HG03066 (cell line): ENCODE measurements around the gene EML6.
"Not testable (repeated sequence)": the region's sequence is repeated elsewhere in the genome, so short reads cannot be mapped to it uniquely, and the experiment has no call there.

Experiments
- ATAC-seq: cut with Tn5 transposase; IDR thresholded peaks from one replicate; pipeline ENCODE4 v1.9.1; 2021; ENCODE audit warnings: low read depth; ENCODE audit not compliant: unreplicated experiment

EML6 gene

DNA sequence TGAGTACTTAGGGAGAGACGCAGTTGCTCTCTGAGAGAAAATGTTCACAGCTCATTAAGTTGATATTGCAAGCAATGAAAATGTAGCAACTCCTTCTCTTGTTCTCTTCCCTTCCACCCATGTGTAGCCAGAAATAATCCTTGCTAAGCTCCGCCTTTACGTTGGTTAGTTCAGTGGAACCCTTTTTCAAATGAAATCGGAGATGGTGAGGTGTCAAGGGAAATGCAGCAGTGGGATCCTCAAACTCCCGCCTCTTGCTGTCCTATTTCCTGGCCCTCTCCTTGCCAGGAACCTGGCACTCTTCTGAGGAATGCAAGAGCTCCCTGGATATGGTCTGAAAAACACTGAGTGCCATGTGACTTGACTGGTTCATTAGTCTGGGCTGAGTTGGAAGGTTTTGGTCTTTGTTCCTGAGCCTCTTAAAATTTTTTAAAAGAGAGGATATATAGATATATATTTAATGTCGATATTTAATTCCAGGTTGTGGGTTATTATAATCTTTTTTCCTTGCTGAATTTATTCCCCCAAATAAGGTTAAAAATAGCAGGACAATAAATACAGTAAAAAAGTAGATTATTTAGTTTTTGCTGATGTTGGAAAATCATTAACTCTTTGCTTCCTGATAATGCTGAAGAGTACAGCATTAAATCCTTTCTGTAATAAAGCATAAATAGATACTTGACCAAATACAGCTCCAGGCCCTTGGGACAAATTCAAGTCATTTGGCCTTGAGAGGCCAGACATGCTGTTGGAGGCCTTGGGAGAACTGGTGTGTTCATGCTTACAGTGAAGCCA, 116.2 kb downstream of the EML6 start:
- no peak for ATAC-seq

DNA sequence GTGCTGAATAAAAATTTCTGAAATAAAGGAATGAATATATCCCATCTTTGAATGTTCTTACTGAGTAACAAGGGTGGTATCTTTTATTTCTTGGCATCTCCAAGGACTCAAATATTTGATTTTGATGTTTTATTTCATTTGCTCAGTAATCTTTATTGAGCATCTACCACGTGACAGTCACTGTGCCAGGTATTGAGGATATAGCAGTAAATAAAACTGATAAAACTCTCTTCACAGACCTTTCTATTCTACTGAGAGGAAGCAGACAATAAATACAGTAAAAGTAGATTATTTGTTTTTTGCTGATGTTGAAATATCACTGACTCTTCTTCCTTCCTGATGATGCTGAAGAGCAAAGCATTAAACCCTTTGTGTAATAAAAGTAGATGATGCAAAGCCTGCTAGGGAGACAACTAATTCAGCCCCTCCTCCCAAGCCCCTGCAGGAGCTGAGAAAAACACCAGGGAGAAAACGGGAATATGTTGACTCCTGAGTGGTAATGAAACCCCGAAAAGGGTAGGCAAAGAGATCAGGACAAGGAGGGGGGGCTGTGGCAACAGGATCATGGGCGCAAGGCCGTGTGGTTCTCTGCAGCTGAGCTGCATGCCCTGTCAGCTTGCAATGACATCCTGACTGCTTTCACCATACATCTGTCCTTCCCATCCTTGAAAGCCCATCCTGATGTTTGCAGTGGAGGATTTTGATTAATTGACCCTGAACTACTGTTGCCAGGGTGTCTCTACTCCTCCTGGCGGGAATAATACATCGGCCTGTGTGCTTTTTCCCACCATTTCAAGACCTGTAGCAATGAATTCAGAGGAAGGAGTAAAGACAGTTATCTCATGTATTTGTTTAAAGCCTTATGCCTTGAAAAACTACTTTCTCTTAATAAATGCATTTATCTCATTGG, 117.4 kb downstream of the EML6 start:
- no peak for ATAC-seq

DNA sequence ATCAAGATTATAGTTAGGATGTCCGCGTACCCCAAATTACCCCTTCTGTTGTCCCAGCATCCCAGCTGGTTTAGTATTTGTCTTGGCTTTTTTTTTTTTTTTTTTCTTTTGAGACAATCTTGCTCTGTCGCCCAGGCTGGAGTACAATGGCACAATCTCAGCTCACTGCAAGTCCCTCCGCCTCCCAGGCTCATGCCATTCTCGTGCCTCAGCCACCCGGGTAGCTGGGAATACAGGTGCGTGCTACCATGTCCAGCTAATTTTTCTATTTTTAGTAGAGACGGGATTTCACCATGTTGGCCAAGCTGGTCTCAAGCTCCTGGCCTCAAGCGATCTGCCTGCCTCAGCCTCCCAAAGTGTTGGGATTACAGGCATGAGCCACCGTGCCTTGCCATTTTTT, 118.0 kb downstream of the EML6 start:
- ATAC-seq: not testable (repeated sequence)

DNA sequence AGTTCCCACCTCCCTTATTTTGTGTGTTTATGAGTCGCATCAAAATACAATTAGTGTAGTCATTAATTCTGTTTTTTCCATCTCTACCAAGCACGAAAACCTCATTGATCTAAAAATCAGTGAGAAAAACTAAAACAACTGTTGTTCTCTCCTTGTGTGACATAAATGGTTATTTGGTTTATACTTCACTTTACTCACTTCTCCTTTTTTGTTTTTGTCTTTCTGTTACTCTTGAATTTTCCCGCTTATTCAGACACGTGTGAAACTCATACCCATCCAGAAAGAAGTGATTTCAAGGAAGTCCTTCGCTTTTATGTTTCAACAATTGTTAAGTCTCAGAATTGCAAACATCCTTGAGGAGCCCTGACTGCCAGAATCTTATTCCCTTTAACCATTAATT, 121.6 kb downstream of the EML6 start:
- no peak for ATAC-seq

DNA sequence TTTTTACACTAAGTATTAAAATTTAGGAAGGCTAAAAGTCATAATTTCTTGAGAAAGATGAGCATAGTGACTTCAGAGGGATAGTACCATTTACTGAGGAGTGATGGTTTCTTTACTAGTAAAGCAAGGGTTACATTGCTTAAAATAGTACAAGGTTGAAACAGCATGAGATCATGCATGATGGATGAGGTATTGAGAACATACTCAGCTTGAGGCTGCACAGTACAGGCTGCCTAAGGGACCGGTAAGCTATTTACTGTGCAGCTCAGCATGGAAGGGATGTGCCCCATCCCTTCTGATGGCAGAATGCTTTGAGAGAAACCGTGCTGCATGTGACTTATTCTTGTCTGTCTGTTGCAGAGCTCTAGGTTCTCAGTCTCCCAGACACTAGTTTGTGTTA, 122.1 kb downstream of the EML6 start:
- no peak for ATAC-seq

DNA sequence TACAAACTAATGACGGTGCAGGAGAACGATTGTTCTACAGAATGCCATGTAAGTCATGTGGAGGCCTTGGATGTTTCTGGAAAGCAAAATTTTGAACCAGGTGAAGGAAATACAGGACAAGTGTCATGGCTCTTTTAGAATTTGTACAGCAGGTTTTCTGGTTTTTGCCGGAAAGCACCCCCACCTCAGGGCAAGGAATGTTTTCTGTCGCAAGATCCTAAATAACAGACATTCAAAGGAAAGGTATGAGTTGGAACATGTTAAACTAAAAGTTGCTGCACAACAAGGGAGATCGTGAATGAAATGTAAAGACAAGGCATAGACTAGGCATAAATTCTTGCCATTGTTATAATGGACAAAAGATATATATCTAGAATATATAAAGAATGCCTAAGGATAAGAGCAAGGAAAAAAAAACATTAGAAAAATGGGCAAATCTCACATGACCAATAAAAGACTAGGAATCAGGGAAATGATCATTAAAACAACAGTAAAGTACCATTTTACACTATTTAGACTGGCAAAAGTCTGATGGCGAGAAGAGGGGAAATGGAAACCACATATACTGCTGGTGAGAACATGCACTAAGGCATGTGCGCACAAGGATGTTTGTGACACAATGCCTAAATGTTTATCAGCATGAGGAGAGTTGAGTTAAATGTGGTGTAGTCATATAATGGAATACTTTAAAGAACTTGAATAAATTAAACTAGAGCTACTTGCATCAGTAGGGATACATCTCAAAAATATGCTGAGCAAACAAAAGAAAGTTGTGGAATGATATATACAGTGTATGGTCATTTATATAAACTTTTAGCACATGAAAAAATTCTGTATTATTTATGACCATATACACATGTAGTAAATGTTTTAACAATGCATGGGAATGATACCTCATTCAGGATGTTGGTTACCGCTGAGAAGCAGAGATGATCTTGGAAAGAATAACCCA, 127.0 kb downstream of the EML6 start:
- no peak for ATAC-seq

DNA sequence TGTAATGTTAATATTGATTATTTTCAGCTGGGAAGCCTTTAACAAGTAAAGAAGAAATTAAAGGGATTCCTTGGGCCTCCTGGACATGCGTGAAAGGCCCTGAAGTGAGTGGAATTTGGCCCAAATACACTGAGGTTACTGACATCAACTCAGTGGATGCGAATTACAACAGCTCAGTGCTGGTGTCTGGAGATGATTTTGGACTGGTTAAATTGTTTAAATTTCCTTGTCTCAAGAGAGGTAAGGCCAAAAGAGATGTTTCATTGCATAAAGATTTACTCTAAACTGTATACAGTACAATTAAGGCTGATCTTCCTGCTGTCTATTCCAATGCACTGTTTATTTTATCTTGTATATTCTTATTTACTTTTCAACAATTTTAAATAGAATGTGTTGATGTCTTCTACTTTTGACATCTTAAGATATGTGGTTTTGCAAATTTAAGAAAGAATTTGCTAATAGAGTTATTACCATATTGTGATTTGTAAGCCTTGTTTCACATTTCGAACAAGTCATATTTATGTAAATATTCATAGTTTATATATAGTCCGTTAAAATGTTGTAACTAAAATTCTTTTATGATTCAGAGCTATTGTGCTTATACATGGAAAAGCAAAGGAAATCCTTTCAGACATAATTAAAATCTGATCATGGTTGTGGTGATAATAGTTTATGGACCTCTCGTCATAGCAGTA, 130.3 kb downstream of the EML6 start:
- no peak for ATAC-seq

DNA sequence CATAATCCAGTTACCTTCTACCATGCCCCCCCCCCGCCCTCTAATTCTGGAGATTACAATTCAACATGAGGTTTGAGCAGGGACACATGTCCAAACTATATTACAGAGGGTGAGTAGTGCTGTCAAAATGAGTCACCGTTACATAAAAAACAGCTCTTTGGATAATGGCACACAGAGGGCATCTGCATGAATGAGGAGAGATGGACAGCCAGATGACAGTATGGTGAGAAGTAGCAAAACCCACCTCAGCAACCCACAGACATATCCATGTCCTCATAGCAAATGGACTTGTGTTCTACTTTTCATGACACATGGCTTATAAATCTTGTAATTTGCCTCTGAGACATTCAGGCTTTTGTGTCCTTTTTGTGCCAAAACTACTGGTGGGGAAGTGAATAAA, 132.0 kb downstream of the EML6 start:
- no peak for ATAC-seq

DNA sequence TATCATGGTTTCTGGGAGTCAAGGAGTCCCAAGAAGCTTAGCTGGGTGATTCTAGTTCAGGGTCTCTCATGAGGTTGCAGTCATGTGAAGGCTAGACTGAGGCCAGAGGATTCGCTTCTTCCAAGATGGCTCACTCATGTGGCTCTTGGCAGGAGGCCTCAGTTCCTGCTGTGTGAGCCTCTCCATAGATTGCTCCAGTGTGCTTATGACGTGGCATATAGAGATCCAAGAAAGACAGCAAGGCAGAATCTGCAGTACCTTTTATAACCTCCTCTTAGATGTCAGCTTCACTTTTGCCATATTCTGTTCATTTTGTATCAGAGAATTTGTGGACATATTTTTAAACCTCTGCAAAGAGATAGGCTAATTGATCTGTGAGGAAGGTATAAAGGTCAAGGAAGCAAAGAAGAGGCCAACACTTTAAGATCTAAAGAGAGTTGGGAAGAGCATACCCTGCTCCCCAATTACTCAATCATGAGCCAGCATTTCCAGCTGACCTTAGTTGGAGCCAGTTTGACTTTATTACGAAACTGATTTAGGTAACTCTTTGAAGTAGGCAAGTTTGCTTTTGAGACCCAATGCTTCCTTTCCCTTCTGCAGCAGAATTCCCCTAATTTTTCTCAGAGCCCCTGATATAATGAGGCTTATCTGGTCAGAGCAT, 134.7 kb downstream of the EML6 start:
- no peak for ATAC-seq

DNA sequence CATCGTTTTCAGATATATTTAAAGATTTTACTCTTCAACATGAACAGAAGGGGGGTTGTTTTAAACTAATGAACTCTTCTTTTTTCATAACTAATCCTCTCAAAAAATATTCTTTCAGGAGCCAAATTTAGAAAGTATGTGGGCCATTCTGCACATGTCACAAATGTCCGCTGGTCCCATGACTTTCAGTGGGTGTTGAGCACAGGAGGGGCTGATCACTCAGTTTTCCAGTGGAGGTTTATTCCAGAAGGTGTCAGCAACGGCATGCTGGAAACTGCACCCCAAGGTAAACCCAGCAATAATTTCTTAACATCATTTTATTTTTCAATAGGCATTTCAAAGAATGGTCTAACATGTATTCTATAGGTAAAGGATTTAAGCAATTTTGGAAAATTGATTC, 136.0 kb downstream of the EML6 start:
- no peak for ATAC-seq

DNA sequence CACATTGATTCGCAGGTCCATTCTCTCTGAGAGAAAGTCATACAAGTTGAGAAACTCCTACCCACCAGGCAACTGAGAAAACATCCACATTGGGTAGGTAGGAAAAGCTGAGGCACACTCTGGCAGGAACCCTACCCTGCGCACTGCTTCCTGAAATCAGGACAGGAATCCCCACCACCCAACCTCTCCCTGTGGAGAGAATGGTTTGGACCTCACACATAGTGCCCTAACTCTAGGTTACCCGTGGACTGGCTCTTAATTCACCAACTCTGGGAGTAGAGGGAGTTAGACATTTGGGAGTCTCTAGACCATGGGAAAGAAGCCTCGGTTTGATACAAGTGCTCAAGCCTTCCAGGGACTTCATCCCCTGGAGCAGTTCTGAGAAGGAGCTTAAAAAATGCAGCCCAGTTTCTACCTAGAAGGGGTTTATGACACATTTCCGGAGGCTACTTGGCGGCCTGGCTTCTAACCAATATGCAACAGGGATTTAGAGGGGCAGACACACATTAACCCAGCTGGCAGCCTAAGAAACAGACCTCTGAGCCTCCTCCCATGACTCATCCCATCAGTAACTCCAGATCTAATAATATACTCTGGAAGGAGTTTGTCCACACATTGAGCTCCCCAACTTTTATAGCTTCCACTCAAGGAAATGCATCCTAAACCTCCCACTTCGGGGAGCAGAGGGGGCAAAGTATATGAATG, 136.7 kb downstream of the EML6 start:
- no peak for ATAC-seq

DNA sequence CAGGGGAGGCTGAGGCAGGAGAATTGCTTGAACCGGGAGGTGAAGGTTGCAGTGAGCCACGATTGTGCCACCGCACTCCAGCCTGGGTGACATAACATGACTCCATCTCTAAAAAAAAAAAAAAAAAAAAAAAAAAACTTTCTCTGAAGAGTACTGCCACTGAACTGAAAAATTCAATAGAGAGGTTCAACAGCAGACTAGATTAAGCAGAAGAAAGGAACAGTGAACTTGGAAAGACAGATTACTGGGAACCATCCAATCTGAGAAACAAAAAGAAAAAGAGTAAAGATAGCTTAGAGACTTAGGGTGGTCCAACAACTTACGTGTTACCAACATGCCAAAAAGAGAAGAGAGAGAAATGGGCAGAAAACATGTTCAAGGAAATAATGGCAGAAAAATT, 138.8 kb downstream of the EML6 start:
- ATAC-seq: no peak

DNA sequence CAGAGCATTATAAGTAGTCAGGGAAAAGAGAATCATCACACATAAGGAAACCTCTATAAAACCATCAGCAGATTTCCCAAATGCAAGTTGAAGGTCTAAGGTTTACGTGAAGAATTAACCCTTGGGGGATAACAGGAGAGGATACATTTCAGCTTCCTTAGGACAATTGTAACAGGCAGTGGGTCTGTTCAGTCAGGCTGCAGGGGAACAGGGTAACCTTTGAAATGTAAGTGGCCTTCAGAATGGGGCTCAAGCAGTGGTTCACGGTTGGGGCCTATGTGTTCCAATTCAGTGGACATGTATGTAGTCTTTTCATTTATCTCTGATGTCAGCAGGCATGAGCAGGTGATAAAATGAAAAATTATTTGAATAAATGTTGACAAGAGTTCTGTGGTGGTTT, 139.3 kb downstream of the EML6 start:
- no peak for ATAC-seq

DNA sequence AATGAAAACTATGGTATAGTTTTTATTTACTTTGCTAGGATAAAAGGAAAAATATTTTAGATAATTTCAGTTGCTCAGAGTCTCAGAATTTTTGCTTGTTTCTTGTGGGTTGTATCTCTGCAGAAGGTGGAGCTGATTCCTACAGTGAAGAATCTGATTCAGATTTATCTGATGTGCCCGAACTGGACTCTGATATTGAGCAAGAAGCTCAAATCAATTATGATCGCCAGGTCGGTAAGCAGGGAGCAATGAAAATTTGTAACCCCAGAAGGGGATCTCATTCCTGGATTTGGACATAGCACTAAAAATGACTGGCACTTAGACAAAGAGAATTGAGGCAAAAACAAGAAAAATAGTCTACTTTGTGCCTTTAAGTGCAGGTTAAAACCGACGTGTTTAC, 140.2 kb downstream of the EML6 start:
- no peak for ATAC-seq

DNA sequence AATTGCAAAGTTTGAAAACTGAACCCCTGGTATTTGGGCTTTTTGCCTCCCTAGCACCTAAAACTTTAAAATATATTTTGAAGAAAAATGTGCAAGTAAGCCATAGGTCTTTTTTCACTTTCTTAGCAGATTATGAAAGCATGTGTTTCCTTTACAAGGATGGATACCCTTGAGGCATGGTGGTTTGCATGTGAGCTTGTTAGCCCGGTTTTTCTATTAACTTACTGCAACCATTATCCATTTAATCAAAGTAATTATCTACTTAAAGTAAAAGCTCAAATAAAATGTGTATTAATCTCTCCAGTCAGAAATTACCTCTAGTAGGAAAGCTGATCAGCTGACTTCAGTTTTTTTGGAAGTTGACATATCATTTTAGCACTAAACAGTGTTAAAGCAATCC, 140.6 kb downstream of the EML6 start:
- ATAC-seq: no peak

DNA sequence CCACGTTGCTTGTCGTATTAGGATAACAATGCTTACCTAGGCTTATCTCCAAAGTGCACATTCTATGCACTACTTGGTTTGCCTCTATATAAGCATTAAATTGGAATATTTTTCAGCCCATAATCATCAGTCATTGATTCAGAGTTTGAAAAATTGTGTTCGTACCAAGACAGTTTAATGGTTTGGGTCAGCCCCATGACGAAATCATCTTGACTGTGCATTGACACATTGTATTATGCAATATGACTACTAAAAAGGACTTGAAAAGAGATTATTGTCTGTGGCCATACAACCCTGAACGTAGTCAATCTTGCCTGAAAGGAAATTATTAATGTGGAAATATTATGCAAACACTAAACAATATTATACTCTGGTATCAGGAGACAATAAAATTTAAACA, 141.3 kb downstream of the EML6 start:
- no peak for ATAC-seq

DNA sequence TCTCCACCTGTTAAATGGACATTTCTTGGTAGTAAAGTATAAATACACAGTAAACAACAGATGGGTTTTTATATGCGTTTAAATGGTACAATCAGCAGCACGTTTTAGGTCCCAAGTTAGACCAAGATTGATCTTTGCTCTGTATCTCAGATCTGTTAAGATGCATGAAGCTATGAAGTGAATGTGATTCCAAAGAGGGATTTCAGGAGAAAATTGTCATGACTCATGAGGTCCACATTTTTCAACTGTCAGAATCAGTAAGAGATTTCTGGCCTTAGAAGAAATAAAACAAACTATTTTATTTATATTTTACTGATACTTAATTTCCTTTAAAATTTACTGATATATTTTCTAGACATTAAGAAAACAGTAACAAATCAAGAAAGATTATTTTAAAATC, 142.7 kb downstream of the EML6 start:
- no peak for ATAC-seq

DNA sequence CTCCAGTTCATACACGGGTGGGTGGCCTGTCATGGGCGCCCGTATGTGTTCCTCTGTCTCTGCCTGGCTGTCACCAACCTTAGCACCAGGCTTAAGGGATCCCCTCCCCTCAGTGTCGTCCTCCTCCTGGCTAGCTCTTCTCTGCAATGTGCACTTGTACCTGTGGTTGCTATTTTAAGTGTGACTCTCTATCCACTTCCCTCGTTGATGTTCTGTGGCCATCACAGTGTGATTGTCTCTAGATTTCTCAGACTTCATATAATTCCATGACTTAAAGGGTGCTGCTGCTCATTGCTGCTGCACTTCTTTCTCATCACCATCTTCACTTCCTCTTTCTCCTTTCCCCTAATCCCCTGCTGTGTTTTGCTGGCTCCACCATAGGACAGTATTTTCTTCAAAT, 143.4 kb downstream of the EML6 start:
- peak; percentile 95 for ATAC-seq

DNA sequence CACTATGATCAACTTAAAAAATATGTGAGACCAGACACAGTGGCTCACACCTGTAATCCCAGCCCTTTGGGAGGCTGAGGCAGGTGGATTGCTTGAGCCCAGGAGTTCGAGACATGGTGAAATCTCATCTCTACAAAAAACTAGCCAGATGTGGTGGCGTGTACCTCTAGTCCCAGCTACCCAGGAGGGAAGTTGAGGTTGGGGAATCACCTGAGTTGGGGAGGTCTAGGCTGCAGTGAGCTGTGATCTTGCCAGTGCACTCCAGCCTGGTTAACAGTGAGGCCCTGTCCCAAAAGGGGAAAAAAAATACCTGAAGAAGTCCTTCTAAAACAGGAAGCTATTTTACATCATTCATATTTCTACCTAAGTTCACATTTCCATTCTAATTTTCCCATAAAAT, 144.0 kb downstream of the EML6 start:
- ATAC-seq: peak; percentile 27
